Midbrain (tissue), 1 donor: ENCODE measurements around the gene SPOCK2.

Experiments used
- DNase-seq: peaks from one replicate; lab custom pipeline; 2025; lab: John Stamatoyannopoulos, UW

The SPOCK2 gene

DNA sequence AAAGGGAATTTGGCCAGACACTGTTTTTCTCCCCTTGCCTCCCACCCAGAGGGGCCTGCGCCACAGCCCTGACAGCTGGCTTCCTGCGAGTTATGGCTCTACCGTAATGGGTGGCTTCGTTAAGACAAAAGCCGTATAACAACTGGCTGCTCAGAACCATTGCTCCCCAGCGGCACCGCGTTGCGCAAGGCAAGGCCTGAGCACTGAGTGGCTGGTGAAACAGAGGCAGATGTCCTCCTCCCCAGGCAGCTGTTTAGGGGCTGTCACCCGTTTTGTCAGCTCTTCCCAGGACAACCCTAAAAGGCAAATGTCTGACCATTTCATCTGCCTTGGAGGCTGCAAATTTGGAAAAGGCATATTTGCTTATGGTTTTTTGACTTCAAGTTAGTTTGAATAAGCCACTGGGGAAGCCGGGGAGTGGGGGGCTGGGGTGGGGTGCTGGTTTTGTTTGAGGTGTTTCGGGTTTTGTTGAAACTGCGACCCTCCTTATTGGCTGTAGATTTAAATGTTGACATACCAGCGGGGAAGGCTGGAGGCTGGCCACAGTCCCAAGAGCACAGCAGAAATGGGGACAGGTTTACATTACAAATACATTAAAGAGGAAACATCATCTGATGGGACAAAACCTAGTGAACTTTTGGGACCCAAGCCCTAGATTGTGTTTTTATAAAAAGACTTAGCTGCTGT is 681 bp upstream of the SPOCK2 start:
- DNase-seq = peak; percentile 51

DNA sequence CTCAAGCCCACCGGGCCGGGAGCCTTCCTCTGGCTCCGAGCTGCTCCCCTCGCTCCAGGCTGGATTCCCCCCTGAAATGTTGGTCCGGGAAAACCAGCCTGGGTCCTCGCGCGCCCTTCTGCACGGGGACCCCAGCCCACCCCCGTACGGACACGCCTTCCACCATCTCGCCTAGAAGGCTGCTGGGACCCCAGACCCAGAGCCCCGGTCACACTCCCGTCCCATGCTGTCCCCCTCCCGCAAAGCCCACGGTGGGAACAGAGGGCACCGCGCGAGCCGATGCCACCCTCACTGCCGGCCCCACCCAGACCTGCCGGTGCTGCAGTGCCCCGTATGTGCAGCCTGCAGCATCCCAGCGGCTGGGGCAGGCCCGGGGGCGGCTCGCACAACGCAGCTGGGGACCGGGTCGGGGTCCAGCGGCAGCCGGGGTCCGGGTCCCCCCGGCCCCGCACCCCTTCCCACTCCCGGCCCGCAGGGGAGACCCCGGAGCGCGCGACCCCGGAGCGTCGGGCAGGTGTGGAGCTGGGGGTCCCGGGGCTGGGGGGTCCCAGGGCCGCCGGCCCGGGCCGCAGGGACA is 871 bp downstream of the SPOCK2 start:
- no peak for DNase-seq

DNA sequence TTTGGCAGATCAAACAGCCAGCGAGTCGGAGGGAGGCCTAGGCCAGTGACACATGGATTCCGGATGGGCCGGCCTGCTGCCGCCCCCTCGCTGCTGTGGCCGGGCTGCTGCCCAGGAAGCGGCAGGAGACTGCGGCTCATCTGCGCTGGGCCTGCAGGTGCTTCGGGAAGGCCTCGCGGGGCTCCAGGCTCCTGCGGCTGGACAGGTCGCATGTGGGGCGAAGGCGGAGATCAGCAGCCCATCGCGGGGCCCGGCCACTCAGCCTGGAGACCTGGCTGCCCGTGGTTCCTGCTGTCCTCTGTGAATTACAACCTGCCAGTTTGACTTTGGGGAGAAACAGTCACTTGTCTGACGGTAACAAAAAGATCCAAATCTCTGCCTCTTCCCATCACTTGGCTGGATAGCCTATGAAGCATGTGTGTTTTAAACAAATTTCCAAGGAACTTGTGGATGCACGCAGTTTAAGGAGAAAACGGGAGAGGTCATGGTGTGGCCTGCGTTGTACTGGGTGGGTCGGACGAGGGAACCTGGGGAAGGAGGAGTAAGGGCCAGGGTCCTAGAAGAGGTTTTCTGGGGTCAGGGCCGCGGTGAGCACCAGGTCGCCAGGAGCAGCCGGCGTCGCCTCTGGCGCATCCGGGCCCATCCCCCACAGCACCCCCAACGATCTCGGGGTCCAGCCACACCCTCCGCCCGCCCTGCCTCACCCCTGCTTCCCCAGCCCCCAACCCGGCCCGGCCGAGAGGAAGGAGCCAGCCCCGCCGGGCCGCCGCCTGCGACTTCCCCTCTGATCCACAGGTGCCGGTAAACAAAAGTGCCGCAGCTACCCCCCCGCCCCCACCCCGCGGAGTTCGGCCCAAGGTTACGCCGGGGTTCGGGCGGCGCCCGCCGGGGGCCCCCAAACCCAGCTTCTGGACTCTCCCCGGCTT is 1.6 kb downstream of the SPOCK2 start:
- peak; percentile 28 for DNase-seq

DNA sequence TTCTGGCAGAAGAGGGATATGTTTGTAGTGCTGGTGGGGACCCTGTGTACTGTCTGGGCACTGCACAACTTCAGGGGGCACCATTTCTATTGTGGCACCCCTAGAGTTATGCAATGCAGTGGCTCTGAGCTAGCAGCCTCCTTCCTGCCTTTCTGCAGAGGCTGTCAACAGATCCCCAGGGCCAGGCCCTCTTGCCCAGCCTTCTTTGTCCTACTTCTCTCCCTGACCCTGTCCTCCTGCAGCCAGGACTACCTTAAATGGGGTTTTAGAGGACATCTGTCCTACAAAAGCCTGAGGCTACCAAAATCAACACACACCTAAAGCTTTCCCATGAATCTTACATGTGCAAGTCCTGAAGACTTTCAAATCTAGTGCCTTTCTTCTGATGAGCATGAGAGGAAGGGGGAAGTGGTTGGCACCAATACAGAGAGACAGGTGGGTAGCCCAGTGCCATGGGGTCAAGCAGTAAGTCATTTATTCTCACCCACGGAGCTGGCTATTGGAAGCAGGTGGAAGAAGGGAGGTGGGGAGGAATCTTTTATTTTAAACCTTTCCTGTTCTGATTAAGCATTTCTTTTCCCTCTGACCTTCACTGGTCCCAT is 2.4 kb downstream of the SPOCK2 start:
- no peak for DNase-seq

DNA sequence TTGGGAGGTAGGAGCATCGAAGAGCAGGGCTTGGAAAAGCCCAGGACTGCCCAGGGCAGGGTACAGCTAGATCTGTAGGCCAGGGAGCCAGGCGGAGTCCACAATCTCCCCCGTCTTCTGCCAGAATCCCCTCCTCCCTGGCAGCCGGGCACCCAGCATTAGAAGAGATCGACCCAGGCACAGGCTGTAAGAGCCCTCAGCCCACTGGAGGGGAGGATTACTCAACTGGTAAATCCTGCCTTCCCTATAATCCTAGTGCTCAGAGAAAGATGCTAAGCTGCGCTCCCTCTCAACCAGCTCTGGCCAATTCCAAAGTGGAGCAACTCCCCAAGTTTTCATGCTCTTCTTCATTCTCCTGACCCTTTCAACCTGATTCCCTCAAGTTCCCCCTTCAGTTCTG is 3.2 kb downstream of the SPOCK2 start:
- DNase-seq = no peak

DNA sequence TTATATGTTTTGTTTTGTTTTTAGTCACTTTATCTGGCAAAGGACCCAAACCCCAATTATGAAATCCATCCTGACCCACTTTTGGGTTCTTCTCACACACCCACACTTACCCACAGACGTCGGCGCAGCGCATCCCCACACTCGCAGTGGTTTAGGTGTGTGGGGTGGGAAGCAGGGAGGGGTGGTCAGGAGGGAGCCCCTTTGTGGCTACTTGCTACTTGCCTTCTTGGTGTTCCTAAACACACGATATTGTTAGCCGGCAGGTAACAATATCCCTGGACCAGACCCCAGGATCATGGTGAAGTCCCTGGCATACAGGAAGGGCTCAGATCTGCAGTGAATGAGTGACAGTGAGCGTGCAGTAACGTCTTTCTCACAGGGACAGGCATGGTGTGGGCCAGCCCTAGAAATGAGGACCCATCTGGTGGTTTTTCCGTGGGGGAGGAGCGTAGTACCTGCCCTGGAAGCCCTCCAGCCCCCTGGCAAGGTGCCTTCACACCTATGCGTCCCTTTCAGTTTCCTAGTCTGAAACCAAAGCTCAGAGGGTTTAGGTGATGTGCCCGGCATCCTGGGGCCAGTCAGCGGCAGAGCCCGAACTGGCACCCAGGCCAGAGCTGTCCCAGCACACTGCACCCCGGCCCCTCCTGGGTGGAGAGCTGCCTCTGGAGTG is 4.4 kb downstream of the SPOCK2 start:
- DNase-seq = no peak

DNA sequence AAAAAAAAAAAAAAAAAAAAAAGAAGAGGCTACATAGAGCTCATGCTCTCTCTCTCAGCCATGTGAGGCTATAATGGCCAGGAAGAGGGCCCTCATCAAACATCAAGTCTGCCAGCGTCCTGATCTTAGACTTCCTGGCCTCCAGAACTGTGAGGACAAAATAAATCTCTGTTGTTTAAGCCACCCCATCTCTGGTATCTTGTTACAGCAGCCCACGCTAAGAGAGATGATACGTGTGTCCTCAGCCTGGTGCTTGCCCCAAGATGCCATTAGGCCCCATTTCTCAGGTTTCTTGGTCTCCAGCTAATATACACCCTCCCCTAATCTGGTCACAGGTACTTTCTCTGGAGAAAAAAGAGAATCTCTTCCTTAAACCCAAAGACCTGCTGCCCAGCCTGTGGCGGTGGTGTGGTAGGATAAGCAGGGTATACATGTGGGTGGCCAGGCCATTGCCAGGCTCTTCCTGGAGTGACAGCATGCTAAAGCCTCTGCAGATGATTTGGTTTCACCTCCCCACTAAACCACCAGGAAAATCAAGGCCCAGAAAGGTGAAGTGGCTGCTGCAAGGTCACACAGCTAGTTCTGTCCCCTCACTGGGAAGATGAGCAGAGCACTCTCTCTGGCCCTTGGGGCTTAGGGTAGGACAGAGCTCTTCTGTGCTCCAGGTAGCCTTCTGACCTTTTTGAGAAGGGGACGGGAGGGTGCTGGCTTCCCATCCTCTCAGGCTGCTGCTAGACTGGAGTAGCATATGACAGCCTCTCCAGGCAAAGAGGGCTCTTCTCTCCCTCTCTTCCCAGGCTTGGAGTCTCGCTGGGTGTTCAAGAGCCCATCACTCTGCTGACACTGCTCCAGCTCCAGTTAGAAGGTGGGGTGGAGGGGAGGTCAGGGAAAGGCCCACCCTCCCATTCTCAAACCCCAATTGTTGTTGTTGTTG is 5.2 kb downstream of the SPOCK2 start:
- DNase-seq = no peak

DNA sequence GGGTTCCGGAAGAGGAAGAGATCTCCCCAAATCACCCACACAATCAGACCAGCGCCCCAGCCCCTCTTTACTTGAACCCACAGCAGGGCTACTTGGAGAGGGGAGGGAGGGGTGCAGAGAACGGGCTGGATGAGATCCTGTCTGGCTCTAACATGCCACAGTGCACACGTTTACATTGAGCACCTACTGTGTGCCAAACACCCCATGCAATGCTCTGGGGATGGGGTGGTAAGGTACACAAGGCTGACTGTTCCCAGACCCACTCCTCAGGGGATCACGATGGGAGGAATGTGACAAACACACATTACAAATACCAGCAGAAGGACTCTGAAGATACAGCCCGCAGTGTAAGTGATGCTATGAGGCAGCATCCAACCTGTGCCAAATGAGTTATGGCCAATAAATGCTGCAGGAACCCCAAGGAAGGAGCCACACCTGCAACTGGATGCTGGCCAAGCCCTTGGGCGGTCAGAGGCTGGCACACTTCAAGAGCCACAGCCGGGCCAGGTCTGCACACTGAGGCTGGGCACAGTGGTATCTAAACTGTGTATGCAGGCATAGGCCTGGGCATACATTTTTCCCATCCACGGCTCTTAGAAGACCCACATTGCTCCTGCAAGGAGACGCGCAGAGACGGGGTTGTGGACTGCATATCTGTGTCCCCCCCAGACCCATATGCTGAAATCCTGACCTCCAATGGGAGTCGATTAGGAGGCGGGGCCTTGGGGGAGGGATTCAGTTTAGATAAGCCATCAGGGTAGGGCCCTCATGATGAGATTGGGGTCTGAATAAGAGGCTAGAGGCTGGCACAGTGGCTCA is 6.4 kb downstream of the SPOCK2 start:
- no peak for DNase-seq

DNA sequence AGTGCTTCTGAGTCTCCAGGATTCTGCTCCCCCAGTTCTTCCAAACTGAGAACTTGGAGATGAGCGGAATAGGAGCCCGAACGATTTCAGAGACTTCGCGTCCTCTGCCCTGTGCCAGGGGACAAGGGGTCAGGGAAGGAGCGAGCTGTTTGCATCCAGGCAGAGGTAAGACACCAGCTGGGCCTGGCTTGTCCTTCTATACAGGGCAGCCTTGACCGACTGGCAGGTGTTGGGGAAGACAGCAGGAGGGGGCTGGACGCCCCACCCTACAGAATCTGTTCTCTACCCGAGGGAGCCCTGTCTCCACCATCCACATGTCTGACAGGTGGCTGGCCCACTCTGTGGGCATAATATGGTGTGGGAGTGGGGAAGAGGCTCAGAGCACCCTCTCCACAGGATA is 7.1 kb downstream of the SPOCK2 start:
- no peak for DNase-seq

DNA sequence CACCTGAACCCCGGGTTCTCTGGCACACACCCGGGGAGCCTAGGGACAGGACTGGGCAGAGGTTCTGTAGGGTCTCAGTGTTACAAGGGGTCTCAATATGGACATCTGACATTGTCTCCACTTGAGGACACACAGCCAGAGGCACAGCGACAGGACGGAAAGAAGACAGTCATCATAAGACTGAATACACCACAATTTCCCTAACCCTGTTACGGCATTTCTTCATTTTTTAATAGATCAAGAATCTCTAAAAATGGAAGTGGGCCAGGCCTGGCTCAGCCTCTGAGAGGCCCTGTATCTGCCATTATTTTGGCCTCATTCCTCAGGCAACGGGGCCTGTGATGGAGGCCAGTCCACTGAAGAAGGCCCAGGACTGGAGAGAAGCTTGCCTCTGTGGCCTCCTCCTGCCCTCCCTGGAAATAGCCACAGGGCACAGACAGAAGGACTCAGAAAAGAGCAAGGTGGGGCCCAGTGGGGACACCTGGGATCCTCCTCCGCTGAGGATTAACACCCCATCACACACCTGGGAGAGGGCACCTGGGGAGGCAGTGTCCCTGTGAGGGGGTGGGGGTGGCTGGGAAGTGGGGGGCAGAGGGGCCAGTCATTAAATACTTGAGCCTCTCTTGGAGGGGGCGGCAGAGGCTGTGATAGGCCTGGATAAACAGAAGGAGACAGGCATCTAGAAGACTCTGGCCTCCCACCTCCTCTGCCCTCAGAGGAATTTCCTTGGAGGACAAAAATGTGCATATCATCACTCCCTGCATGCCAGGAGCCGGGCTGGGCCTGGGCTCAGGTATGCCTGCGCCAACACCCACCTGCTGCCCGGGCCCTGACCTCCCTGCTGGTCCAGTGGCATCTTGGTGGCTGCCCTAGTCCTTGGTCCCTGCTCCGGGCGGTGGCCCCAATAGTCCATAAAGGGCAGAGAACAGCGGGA is 8.0 kb downstream of the SPOCK2 start:
- no peak for DNase-seq

DNA sequence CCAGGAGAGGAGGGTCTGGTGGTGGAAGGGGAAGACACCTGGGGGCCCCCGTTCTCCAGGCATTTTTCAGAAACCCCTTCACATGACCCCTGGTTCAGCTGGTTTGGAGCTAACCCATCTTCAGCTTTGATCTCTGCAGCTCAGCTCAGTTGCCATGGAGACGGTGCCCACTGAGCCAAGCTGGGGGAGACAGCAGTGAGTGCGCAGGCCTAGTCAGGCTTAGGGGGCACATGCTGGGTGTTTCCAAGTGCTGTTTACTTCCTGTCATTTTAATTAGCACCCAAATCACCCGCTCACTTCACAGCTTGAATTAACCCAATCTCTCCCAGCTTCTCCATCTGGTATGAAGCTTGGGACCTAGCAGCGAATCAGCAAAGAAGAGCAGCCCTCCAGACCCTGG is 9.0 kb downstream of the SPOCK2 start:
- peak; percentile 57 for DNase-seq

DNA sequence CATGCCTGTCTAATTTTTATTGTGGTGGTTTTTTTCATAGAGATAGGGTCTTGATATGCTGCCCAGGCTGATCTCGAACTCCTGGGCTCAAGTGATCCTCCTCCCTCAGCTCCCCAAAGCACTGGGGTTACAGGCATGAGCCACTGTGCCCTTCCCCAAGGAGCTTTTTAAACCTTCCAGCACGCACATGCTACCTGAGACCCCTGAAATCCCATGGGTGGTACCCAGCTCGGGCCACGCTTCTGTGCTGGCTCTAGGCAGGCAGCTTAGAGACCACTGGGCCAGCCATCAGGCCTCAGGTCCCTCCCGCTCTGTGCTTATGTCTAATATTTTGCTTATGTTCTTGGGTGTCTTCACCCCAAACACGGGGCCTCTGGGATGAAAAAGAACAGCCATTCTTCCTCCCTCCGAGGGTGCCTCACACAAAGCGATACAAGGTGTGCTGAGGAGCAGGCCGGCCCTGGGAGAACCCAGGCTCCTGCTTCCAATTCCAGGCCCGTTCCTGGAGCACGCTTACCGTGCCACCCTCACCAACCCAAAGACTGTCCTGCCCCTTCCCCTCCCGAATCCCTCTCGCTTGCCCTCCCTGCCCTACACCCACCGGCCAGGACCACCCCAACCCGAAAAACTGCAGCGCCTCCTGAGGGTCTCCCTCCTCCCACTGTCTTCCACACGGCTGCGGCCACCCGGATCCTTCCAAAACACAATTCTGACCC is 10.9 kb downstream of the SPOCK2 start:
- DNase-seq = no peak

DNA sequence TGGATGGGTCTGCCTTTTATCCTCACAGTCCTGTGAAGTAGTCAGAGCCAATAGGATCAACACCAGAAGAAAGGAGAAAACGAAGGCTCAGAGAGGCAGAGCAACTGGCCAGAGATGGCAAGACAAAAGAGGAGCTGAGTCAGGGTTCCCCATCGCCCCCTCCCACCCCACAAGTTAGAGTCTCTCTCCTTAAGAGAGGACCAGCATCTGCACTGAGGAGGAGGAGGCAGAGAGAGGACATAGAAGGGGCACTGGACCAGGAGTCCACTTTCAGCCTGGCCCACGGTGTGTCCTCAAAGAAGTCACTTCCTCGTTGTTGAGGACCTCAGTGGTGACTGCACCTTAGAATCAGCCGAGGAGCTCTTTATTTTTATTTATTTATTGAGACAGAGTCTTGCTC is 11.6 kb downstream of the SPOCK2 start:
- DNase-seq = no peak

DNA sequence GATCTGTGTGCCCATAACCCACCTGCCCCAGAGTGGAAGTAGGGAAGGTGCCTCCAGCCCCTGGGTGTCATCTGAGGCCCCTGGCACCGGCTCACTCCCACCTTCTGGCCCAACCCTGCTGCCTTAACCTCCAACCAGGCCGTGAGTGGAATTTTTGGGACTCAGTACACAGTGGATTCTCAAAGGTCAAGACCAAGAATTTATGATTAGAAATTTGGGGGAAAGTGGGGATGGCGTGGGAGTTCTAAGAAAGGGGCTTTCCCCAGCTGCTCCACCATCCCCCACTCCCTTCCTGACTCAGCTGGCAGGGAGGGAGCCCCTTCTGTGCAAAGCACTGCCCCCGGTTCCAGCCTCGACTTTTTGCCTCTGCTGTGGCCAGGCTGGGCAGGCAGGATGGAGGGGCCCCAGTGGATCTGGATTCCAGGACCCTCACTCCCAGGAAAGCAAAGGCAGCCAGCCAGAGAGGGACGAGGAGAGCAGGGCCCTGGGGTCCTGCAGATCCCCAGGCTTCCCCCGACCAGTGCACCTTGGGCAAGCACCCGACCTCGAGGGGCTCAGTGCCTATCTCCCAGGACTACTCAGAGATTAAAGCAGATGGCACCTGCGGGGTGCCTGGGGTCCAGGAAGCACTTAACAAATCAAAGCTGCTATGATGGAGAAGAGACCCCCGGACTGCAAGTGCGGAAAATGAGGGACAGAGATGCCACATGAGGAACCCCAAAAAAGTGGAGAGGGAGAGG is 12.8 kb downstream of the SPOCK2 start:
- DNase-seq = no peak

DNA sequence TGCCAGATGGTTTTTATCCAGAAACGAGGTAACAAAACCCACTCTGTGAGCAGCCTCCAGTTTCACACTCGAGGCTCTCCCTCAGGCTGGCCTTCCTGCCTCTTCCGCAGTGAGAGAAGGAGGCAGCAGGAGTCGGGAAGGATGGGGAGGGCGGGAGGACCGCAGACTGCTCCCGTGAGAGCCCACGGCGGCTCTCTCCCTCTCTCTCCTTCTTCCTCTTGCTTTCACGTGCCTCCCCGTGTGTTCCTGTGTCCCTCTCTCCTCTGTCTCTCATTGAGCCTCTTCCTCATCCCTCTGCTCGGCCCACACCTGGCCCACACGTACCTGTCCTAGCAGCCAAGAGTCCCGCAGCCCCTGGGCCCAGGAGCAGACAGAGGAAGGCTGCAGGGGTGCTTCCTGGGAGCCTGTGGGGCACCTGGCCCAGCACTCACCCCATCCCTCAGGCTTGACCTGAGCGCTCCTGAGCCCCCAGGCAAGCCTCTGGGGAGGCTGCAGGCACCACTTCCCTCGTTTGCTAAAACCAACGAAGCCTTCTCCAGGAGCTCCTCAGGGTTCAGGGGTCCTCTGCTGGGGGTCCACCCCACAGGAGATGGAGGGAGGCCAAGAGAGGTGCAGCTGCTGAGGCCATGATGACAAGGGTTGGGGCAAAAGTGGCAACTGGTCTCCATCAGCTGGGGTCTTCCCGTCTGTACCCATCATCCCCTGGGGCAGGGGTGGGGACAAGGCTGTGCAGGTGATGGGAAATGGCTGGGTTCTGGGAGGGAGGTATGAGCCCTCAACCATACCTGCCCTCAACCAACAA is 13.6 kb downstream of the SPOCK2 start:
- DNase-seq = no peak

DNA sequence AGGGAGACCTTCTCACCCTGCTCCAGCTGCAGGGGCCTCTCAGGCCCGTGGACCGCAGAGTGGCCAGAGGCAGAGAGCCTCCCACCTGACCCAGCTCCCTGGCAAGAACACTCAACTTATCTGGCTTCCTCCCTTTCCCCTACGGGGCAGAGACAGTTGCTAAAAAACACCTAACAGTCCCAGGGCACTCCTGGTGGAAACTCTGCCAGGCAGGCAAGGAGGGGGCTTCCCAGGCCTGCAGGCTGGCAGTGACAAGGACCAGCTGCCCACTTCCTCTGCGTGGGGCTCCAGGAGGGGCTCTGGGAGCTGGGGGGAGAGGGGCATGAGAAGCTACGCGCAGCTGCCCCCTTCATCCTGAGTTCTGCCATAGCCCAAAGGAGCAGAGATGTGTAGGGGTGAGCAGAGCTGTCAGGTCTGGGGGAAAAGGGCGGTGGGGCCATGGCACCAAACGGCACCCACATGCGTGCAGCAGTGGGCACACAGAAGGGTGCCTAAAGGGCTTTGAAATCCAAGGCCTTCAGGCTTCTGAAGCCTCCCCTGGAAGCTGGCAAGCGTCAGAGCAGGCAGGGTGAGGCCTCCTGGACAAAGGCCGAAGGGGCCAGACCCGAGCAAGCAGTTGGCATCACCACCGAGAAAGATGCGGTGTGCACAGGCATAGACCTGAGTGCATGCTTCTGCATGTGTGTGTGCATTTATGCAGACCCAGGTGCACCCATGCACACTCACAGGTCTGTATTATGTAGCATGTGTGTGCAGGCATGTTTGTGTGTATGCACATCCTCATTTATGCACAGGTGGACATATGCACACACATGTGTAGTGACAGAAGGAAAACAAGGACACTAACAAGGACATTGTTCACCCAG is 14.4 kb downstream of the SPOCK2 start:
- no peak for DNase-seq
